GM12801 (cell line): ENCODE results near the gene KLHL22.

Experiments used
- CTCF ChIP-seq: IDR thresholded peaks from one replicate; pipeline ENCODE4 v1.5.1; 2011; ENCODE audit warnings: control low read depth; ENCODE audit not compliant: insufficient read length; ENCODE audit errors: extremely low read depth

The KLHL22 gene

GRCh38 chr22:20526628-20527355 is 31.2 kb upstream of the KLHL22 start:
- no peak for TF ChIP-seq CTCF

- no peak for TF ChIP-seq CTCF
Measured at GRCh38 chr22:20526305-20526627, 30.7 kb upstream of the KLHL22 start.

GRCh38 chr22:20525048-20525447 is 29.5 kb upstream of the KLHL22 start:
- TF ChIP-seq CTCF, result no peak

- no peak for TF ChIP-seq CTCF
Measured at GRCh38 chr22:20524004-20524481, 28.4 kb upstream of the KLHL22 start.

DNA sequence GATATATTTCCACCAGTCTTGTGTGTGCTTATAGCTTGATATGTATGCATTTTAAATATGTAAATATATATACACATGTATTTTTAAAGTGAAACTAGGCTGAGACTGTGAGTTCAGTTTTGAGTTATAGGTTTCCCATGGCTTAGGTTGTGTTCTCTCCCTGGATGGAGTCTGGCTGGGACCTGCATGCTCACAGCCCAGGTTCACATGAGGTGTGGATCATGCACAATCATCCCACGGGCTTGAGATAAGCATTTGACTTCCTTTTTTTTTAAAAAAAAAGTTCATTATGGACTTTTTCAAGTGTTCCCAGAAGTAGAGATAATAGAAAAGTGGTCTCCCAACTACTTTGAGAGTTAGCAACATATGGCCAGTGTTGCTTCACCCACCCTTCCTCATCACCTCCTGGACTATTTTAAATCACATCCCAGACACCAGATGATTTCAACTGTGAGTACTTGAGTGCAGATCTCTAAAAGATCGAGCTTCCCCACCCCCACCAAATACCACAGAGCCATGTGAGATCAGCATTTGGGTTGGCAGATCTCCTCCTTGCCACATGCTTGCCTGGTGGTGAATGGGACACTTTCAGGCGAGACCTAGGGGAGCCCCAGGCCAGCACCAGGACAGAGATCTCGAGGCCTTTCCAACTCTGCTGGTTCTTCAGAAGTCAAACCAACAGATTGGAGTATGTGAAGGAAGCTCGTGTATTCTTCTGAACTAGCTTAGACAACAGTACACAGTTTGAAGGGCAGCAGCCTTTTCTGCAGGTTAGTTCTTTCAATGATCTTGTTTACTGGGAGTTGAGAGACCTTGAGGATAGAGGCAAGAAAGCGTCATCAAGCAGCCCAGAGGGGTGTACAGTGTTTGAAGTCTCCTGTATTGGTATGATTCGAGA is 27.7 kb upstream of the KLHL22 start:
- TF ChIP-seq CTCF, result no peak

- TF ChIP-seq CTCF, result no peak
Measured at GRCh38 chr22:20522134-20523004, 26.8 kb upstream of the KLHL22 start.

DNA sequence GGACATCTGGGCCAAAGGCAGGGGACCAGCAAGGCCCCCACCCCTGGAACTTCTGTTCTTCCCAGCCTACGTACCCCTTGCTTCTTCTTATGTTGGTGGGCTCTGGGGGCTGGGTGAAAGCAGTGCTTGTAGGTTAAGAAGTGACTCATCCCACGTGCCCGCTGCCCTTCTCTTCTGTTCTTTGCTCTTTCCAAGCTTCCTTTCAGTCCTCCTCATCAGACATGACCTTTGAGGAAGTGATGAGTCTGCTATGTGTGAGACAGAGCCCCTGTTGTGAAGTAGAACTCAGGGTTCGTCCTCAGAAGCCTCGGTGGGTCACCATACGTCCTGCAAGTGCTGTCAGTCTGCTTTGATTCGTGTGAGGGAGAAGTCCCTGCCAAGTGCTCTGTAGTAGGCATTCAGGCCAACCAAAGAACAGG is 24.5 kb upstream of the KLHL22 start:
- no peak for TF ChIP-seq CTCF
